Erythroblast (primary cell): Measurements from ENCODE around the gene PMF1.

ENCODE experiments used
- GATA1 ChIP-seq: IDR thresholded peaks from 2 replicates; pipeline ENCODE4 v1.6.1; 2011; ENCODE audit warnings: low read depth, mild to moderate bottlenecking, control low read depth, low read length, moderate library complexity
- POLR2A ChIP-seq: IDR thresholded peaks from 2 replicates; pipeline ENCODE4 v1.6.1; 2011; ENCODE audit warnings: mild to moderate bottlenecking, low read length

GRCh38 chr1:156253634-156254033 is 40.8 kb downstream of the PMF1 start:
- TF ChIP-seq POLR2A, result no peak
- no peak for TF ChIP-seq GATA1
